Spleen (tissue), 11 donors: ENCODE data around the gene USP30. TPM values are rescaled to one million over a fixed set of nuclear protein-coding genes. Genes with fewer than 3 reads are reported as not detected.

Experiments used
- DNase-seq: peaks from one replicate; pipeline ENCODE4 v3.0.0-alpha.2; 2020
- H3K27ac ChIP-seq, 8 donors: fragments of 200-600 bp; sonication (generic) in 7 of 8; 1 replicate in 4 of 8; 2 replicates in 4 of 8; pipeline versions ENCODE4 v1.5.0 to v1.8.0; 2016 to 2021; ENCODE audit warnings: inconsistent platforms in 4 of 8, mild to moderate bottlenecking in 4 of 8, moderate library complexity in 1 of 8
- H3K27me3 ChIP-seq, 7 donors: fragments of 200-600 bp; sonication (generic) in 6 of 7; replicated peaks in 1 of 7; 1 replicate in 4 of 7; 2 replicates in 3 of 7; pipeline versions ENCODE4 v1.5.0 to v1.8.0; 2016 to 2021; ENCODE audit warnings: inconsistent platforms in 3 of 7, mild to moderate bottlenecking in 1 of 7
- H3K36me3 ChIP-seq, 6 donors: fragments of 200-600 bp; sonication (generic) in 5 of 6; 1 replicate in 4 of 6; 2 replicates in 2 of 6; pipeline versions ENCODE4 v1.5.0 to v1.8.0; 2016 to 2021; ENCODE audit warnings: inconsistent platforms in 2 of 6
- H3K4me1 ChIP-seq, 6 donors: fragments of 200-600 bp; sonication (generic) in 5 of 6; 1 replicate in 3 of 6; 2 replicates in 3 of 6; pipeline versions ENCODE4 v1.5.0 to v1.8.0; 2016 to 2021; ENCODE audit warnings: inconsistent platforms in 3 of 6
- H3K4me3 ChIP-seq, 8 donors: fragments of 200-600 bp; sonication (generic) in 7 of 8; 1 replicate in 4 of 8; 2 replicates in 4 of 8; pipeline versions ENCODE4 v1.5.0 to v1.8.0; 2016 to 2021; ENCODE audit warnings: inconsistent platforms in 4 of 8, mild to moderate bottlenecking in 4 of 8, moderate library complexity in 2 of 8
- H3K9me3 ChIP-seq, 8 donors: fragments of 200-600 bp; sonication (generic) in 7 of 8; 1 replicate in 4 of 8; 2 replicates in 4 of 8; pipeline versions ENCODE4 v1.5.0 to v1.8.0; 2016 to 2021; ENCODE audit warnings: inconsistent platforms in 4 of 8
- CTCF ChIP-seq, 11 experiments: fragments of 200-600 bp in 7 of 11; fragments of 450-650 bp in 4 of 11; sonication (generic) in 4 of 11; IDR thresholded peaks in 8 of 11; conservative IDR thresholded peaks in 3 of 11; 1 replicate in 7 of 11; 2 replicates in 4 of 11; pipeline versions ENCODE4 v1.4.0 to v1.8.0; 2016 to 2021; ENCODE audit warnings: antibody characterized with exemption in 11 of 11, inconsistent platforms in 4 of 11, mild to moderate bottlenecking in 1 of 11
- POLR2A ChIP-seq, 3 donors: fragments of 450-650 bp; IDR thresholded peaks; one replicate each; pipeline ENCODE4 v1.5.1; 2017; ENCODE audit warnings: antibody characterized with exemption in 3 of 3, mild to moderate bottlenecking in 1 of 3
- POLR2AphosphoS5 ChIP-seq, 3 donors: sonication (generic); formaldehyde crosslinking; IDR thresholded peaks; one replicate each; pipeline ENCODE4 v1.5.1; 2017; ENCODE audit warnings: antibody characterized with exemption in 3 of 3
- WGBS, 5 donors: extraction: QIAGEN DNeasy Blood & Tissue Kit in 3 of 5; methylation state at CpG; one replicate each; pipeline versions ENCODE4 v1.1.5 to v1.1.7; 2013 to 2018; 5-methylcytosine and 5-hydroxymethylcytosine counted together
- intact Hi-C: fragments of 100-400 bp; cut with DNase I; formaldehyde crosslinking; loops from one replicate; pipeline ENCODE4 v1.15.0; 2023; ENCODE audit warnings: low total_unique reads
- polyA plus RNA-seq, 3 donors: library from polyadenylated mRNA; stranded (reverse); fragments of 200-250 nt; gene quantifications; one replicate each; pipeline ENCODE4 v1.2.1, GENCODE V29; 2013
- total RNA-seq, 7 donors: library from RNA; depleted of rRNA in 3 of 7; stranded (reverse); fragments of >200 nt in 3 of 7; fragmentation: NEBNext Ultra II Directional in 4 of 7; extraction: Animal tissue kit (Norgen Biotek cat#: 25700) in 4 of 7; gene quantifications; one replicate each; pipeline versions ENCODE4 v1.1.0 to v1.2.1, GENCODE V29; 2016 to 2021
- donor health status: healthy with polysubstance abuse.
- donor health status: DM: no; HTN: no; CAD: no; lungs with moderate emphysema.
- donor health status: DM: no; HTN: no; CAD: no.
- donor health status: Bipolar disorder and iron deficiency.
- donor health status: healthy.
- donor health status: DM: no; HTN: no; CAD: no.
- donor health status: DM: yes; HTN: yes; CAD: no.

USP30 gene
- total and polyA plus RNA-seq, 10 donors, result 3.9 to 23.2 (median 11.5) TPM

- H3K27me3 ChIP-seq, result no peaks in the 10 kb centered on the region
- 92 to 100% (median 94%) methylated on average over 3 of the region's 3 CpGs for WGBS, 5 donors
- DNase-seq, result peak; percentile 51
- TF ChIP-seq POLR2AphosphoS5 (IDR thresholded peaks at IDR 0.05), result no peak
- TF ChIP-seq POLR2A (IDR thresholded peaks at IDR 0.05), result no peak
- no peak for TF ChIP-seq CTCF (IDR thresholded peaks at IDR 0.05 in 8 of 11, conservative IDR thresholded peaks at IDR 0.05 in 3 of 11)
- H3K4me1 ChIP-seq, result peaks cover 2 to 36% (median 12%) of the 10 kb centered on the region in 6 donors
- H3K4me3 ChIP-seq, result no peak overlapping the region
- H3K27ac ChIP-seq, result no peak overlapping the region
- intact Hi-C loops, result no loop called here
- no peaks in the 10 kb centered on the region for H3K36me3 ChIP-seq
- no peaks in the 10 kb centered on the region for H3K9me3 ChIP-seq
Observed at GRCh38 chr12:109121346-109121880, 69.0 kb downstream of the USP30 start.

- Histone ChIP-seq H3K4me1 (peaks cover 0 to 3% (median 0%) of the 10 kb centered on the region in 6 donors), H3K4me3 (no peak overlapping the region), H3K27me3 (no peaks in the 10 kb centered on the region), H3K9me3 (no peaks in the 10 kb centered on the region), H3K27ac (no peak overlapping the region), H3K36me3 (no peaks in the 10 kb centered on the region)
- peak; percentile 21 for DNase-seq
- 82 to 89% (median 86%) methylated on average over 12 of the region's 12 CpGs for WGBS, 5 donors
- TF ChIP-seq POLR2AphosphoS5 (IDR thresholded peaks at IDR 0.05), result no peak
- intact Hi-C loops, result no loop called here
Observed at GRCh38 chr12:109124878-109125648, 72.7 kb downstream of the USP30 start.

- H3K4me3 ChIP-seq, result no peak overlapping the region
- H3K9me3 ChIP-seq, result no peaks in the 10 kb centered on the region
- peaks cover 0 to 3% (median 0%) of the 10 kb centered on the region in 6 donors for H3K4me1 ChIP-seq
- no peaks in the 10 kb centered on the region for H3K27me3 ChIP-seq
- no peaks in the 10 kb centered on the region for H3K36me3 ChIP-seq
- WGBS, 5 donors, result 74 to 91% (median 80%) methylated on average over 7 of the region's 7 CpGs
- intact Hi-C loops, result no loop called here
- no peak for TF ChIP-seq POLR2A (IDR thresholded peaks at IDR 0.05)
- TF ChIP-seq POLR2AphosphoS5 (IDR thresholded peaks at IDR 0.05), result no peak
- TF ChIP-seq CTCF (IDR thresholded peaks at IDR 0.05 in 8 of 11, conservative IDR thresholded peaks at IDR 0.05 in 3 of 11), result no peak
- no peak overlapping the region for H3K27ac ChIP-seq
- DNase-seq, result no peak
Observed at GRCh38 chr12:109125791-109126190, 73.4 kb downstream of the USP30 start.

GRCh38 chr12:109126784-109127183, 74.4 kb downstream of the USP30 start:
- H3K36me3 ChIP-seq, result no peaks in the 10 kb centered on the region
- no peak overlapping the region for H3K4me3 ChIP-seq
- no peaks in the 10 kb centered on the region for H3K27me3 ChIP-seq
- 68 to 83% (median 80%) methylated on average over 3 of the region's 3 CpGs for WGBS, 5 donors
- no peaks in the 10 kb centered on the region for H3K9me3 ChIP-seq
- peaks cover 0 to 3% (median 0%) of the 10 kb centered on the region in 6 donors for H3K4me1 ChIP-seq
- peak overlapping the region in 1 of 8 donors; percentile 15 for H3K27ac ChIP-seq
- TF ChIP-seq CTCF (IDR thresholded peaks at IDR 0.05 in 8 of 11, conservative IDR thresholded peaks at IDR 0.05 in 3 of 11), result no peak
- TF ChIP-seq POLR2A (IDR thresholded peaks at IDR 0.05), result no peak
- no peak for TF ChIP-seq POLR2AphosphoS5 (IDR thresholded peaks at IDR 0.05)
- DNase-seq, result no peak
- intact Hi-C loops, result no loop called here
